Neural progenitor cell (in vitro differentiated cells): ENCODE data around the gene CALHM5.

Source experiments
- CTCF ChIP-seq: fragments of 200-600 bp; sonication (generic); IDR thresholded peaks from 2 replicates; pipeline ENCODE4 v1.5.1; 2017; ENCODE audit warnings: antibody characterized with exemption, mild to moderate bottlenecking
- EZH2phosphoT487 ChIP-seq: fragments of 200-600 bp; sonication (generic); IDR thresholded peaks from 2 replicates; pipeline ENCODE4 v1.6.1; 2017; ENCODE audit warnings: antibody characterized with exemption

GRCh38 chr6:116485559-116486184 lies 25.8 kb upstream of the CALHM5 start:
- TF ChIP-seq CTCF: no peak
- TF ChIP-seq EZH2phosphoT487: no peak
